Erythroblast (primary cell): ENCODE measurements around the gene KLHDC8A.

Source experiments
- GATA1 ChIP-seq: IDR thresholded peaks from 2 replicates; pipeline ENCODE4 v1.6.1; 2011; ENCODE audit warnings: low read depth, mild to moderate bottlenecking, control low read depth, low read length, moderate library complexity
- POLR2A ChIP-seq: IDR thresholded peaks from 2 replicates; pipeline ENCODE4 v1.6.1; 2011; ENCODE audit warnings: mild to moderate bottlenecking, low read length

DNA sequence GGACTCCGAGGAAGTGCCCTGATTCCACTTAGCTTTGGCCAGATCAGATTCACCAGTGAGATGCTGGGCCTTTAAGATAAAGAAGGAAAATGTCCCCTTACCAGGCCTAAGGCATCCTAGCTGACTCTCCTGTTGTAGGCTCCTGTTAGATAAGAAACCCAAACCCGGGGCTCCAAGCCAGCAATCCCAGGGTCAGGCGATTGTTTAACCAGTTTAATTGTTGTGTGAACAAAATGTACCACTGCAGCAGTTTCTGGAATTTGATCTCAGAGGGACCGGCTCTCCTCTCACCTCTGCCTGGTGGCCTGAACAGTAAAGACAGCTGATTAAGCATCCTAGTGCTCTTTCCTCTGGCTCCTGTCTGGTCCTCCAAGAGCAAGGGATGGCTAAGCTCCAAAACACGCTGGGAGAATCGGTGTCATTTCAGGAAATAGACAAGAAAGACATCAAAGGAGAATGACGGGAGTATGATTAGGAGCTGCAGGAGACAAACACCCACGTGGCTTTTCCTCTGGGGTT lies 9.3 kb upstream of the KLHDC8A start:
- TF ChIP-seq POLR2A (no peak), GATA1 (no peak)
